Gastrocnemius medialis (tissue), 4 donors: Measurements from ENCODE around the gene ENOX1.

Experiments used
- CTCF ChIP-seq, 5 experiments: fragments of 450-650 bp in 3 of 5; fragments of 200-600 bp in 2 of 5; sonication (generic) in 2 of 5; IDR thresholded peaks in 4 of 5; conservative IDR thresholded peaks in 1 of 5; 1 replicate in 4 of 5; 2 replicates in 1 of 5; pipeline ENCODE4 v1.5.1; 2016 to 2019; ENCODE audit warnings: antibody characterized with exemption in 5 of 5, mild to moderate bottlenecking in 3 of 5, moderate library complexity in 3 of 5
- POLR2A ChIP-seq, 2 donors: fragments of 450-650 bp; IDR thresholded peaks; one replicate each; pipeline ENCODE4 v1.6.1; 2017; ENCODE audit warnings: antibody characterized with exemption in 2 of 2, mild to moderate bottlenecking in 2 of 2, moderate library complexity in 2 of 2

- TF ChIP-seq CTCF (IDR thresholded peaks at IDR 0.05 in 4 of 5, conservative IDR thresholded peaks at IDR 0.05 in 1 of 5) (no peak), POLR2A (IDR thresholded peaks at IDR 0.05) (no peak)
Observed at GRCh38 chr13:43472980-43473379, 313.8 kb downstream of the ENOX1 start.
